Stimulated activated CD4-positive, alpha-beta T cell treated with anti-CD3 and anti-CD28 coated beads, Interleukin-2, amount 100 ng/mL, for 48 hours (primary cell): ENCODE data around the gene ARVCF.
"Not testable (repeated sequence)": the region's sequence is repeated elsewhere in the genome, so short reads cannot be mapped to it uniquely, and the experiment has no call there.

Experiments
- DNase-seq, 2 donors: peaks; one replicate each; pipeline ENCODE4 v3.0.0-alpha.2; 2020

The ARVCF gene

DNA sequence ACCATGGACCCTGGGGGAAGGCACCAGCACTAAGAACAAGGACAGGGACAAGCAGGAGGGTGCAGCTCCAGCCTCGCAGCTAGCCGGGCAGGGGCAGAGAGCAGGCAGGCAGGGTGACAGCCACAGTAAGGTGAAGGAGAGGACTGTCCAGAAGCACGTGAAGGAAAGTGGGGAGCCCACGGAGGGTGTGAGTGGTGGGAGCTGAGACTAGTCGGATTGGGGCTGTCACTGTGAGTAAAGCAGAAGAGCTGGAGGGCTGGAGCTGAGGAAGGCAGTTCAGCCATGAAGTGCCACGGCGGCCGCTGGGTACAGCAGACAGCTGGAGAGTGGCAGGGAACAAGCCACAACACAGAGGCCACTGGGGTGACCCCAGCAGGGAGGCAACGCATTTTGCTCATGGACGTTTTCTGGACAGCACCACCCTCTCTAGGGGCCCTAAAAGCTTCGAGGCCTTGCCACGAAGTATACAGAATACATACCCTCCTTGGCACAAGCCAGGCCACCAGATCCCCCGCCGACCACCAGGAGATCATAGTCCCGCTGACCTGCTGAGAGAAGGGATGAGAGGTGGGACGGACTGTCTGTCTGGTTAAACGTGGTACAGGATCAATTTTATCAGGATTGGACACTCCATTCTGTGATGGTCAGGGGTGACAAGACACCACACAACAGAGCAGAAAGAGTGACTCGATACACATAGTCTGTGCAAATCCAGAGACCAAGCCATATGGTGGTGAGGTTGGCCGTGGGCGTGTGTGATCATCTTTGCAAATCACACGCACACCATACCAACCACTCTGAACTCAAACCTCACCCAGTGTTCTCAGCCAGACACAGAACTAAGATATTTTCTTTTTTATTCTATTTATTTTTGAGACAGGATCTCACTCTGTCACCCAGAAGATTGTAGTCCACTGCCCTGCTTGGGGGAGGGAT, 85.8 kb downstream of the ARVCF start:
- no peak for DNase-seq

DNA sequence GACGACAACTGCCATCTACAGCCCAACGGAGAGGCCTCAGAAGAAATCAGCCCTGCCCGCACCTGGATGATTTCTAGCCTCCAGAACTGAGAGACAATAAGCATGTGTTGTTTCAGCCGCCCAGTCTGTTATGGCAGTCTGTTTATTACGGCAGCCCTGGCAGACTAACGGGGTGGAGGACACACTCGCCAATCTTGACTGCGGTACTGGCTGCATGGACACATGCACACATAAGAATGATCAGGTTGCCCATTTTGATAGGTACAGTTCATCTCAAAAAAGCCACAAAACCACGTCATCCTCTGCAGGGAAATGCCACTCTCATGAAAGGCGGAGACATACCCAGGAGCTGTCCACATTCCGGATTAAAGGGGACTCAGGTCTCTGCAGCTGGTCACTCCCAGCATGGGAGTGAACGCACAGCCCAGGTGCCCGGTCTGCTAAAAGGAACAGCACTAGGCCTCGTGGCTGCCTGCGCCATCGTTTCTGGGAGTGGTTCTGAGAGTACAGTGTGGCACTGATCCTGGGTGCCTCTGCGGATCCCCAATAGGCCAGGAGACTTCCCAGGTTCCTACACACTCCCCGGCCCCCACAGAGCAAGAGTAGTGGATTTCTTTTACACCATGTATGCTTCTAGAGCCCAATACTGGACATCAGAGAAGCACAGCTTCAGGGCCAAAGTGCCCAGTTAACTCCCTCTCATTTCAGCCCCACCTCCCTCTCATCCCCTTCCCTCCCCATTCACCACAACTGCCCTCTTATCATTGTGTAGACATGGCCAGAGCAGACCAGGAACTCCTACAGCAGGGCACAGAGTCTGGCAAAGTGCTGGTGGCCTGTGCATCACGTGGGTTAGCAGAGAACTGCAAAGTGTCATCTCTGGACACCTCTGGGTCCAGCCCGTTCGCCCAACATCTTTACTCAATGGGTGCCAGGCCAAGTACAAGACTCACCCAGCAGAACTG, 86.8 kb downstream of the ARVCF start:
- no peak for DNase-seq

DNA sequence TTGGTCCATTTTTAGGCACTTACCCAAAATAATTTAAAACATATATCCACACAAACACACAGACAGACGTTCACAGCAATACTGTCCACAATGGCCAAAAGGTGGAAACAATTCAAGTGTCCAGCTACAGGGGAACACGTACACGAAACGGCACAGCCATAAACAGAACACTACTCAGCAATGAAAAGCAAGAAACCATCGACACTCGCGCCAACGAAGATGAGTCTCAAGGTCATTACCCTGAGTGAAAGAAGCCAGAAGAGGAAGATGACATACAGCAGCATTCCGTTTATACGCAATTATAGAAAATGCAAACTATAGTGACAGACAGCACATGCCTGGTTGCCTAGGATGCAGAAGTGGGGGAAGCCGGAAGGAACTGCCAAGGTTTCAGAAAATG, 88.4 kb downstream of the ARVCF start:
- no peak for DNase-seq

DNA sequence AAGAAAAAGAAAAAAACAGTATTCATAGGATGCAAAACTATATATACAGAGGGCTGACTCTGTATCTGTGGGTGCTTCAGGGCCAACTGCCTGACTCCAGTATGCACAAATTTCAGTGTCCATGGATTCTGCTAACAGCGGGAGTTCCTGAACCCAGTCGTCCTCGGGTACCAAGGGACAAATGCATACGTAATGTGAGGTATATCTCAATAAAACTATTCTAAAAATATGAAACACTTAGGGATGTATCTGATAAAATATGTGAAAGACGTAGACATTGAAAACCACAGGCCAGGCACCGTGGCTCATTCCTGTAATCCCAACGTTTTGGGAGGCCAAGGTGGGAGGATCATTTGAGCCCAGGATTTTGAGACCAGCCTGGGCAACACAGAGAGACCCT, 88.9 kb downstream of the ARVCF start:
- DNase-seq = no peak

DNA sequence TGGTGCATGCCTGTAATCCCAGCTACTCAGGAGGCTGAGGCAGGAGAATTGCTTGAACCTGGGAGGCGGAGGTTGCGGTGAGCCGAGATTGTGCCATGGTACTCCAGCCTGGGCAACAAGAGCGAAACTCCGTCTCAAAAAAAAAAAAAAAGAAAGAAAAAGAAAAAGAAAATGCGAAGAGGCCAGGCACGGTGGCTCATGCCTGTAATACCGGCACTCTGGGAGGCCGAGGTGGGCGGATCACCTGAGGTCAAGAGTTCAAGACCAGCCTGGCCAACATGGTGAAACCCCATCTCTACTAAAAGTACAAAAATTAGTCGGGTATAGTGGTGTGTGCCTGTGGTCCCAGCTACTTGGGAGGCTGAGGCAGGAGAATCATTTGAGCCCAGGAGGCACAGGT, 90.6 kb downstream of the ARVCF start:
- not testable (repeated sequence) for DNase-seq

DNA sequence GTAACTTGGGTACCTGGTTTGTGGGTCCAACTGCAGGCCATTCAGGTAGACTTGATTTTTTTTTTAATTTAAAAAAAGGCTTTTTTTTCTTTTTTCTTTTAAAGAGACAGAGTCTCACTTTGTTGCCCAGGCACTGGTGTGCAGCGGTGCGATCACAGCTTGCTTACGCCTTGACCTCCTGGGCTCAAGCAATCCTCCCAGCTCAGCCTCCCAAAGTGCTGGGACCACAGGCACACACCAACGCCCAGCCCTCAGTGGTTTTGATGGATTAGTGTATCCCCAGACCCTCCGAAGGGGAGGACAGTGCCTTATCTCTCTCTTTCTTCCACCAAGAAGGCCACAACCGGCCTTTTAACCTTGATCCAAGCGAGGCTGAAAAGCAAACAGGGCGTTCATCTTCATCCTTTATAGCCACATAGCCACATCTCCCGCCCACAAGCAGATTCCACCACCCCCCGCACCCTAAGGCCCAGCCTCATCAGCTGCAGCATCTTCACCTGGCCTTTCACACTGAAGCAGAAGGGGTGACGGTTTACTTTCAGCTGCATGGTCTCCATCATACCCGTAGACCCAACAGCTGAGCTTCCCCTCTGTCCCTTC, 92.6 kb downstream of the ARVCF start:
- DNase-seq = no peak

DNA sequence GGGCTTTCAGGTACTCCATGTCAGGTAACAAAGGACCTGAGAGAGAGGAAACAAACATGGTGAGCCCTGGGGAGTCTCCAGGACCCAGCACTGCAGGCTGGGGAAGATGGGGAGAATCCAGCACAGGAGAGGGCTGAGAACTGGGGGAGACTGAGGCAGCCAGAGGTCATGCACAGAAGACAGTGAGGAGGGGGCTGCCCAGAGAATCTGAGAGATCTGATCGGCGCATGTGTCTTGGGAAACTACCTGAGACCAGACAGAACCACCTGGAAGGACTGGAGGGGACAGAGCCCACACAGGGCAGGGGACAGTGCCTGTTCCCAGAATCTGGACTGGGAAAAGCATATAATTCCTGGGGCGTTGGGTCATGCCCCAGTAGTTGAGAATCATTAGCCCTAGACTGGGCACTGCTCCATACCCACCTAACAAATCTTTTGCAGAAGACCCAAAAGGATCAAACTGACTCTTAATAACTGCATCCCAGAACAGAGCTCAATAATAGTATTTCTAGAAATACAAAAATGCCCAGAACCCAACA, 95.0 kb downstream of the ARVCF start:
- DNase-seq = no peak
